Measurements from ENCODE around the gene INHBE.
A peak's percentile ranks its signal among the peaks of the same experiment; 100 is the strongest.

Gene INHBE

GRCh38 chr12:57456737-57457490 lies 1.8 kb downstream of the INHBE start:
- TF ChIP-seq CTCF (IDR thresholded peaks at IDR 0.05; ENCODE audit: control insufficient read depth, insufficient read depth, low read depth, low read length, missing control alignments), result no peak
- DNase-seq (ENCODE audit: low read depth), result no peak
- H3K4me3 ChIP-seq (ENCODE audit: control insufficient read depth, low read depth, low read length), result no peak overlapping the region

- no peak for DNase-seq (ENCODE audit: low read depth)
- H3K4me3 ChIP-seq (ENCODE audit: control insufficient read depth, low read depth, low read length), result peak overlapping the region; percentile 79
- TF ChIP-seq CTCF (IDR thresholded peaks at IDR 0.05; ENCODE audit: control insufficient read depth, insufficient read depth, low read depth, low read length, missing control alignments), result no peak
Measured at GRCh38 chr12:57458665-57459054, 3.6 kb downstream of the INHBE start.

GRCh38 chr12:57459055-57459749 lies 4.1 kb downstream of the INHBE start:
- TF ChIP-seq CTCF (IDR thresholded peaks at IDR 0.05; ENCODE audit: control insufficient read depth, insufficient read depth, low read depth, low read length, missing control alignments), result peak; percentile 94
- peak; percentile 80 for DNase-seq (ENCODE audit: low read depth)
- H3K4me3 ChIP-seq (ENCODE audit: control insufficient read depth, low read depth, low read length), result peak overlapping the region; percentile 79

- no peak for TF ChIP-seq CTCF (IDR thresholded peaks at IDR 0.05; ENCODE audit: control insufficient read depth, insufficient read depth, low read depth, low read length, missing control alignments)
- no peak for DNase-seq (ENCODE audit: low read depth)
- peak within 1 kb of the TSS; percentile 79 for H3K4me3 ChIP-seq (ENCODE audit: control insufficient read depth, low read depth, low read length)
Measured at GRCh38 chr12:57459750-57460467, 4.8 kb downstream of the INHBE start, which contains the start of gene GLI1. GLI1 (plus strand) TSS chr12:57459785; CDS start chr12:57463692, 3,907 bp downstream.

GRCh38 chr12:57460468-57460784 lies 5.3 kb downstream of the INHBE start:
- DNase-seq (ENCODE audit: low read depth), result no peak
- no peak for TF ChIP-seq CTCF (IDR thresholded peaks at IDR 0.05; ENCODE audit: control insufficient read depth, insufficient read depth, low read depth, low read length, missing control alignments)
- peak overlapping the region; percentile 79 for H3K4me3 ChIP-seq (ENCODE audit: control insufficient read depth, low read depth, low read length)

GRCh38 chr12:57460841-57461275 lies 5.8 kb downstream of the INHBE start:
- peak overlapping the region; percentile 79 for H3K4me3 ChIP-seq (ENCODE audit: control insufficient read depth, low read depth, low read length)
- TF ChIP-seq CTCF (IDR thresholded peaks at IDR 0.05; ENCODE audit: control insufficient read depth, insufficient read depth, low read depth, low read length, missing control alignments), result no peak
- DNase-seq (ENCODE audit: low read depth), result no peak
